Neuronal stem cell (in vitro differentiated cells): Measurements from ENCODE around the gene ZNF697.
"Not testable (repeated sequence)": the region's sequence is repeated elsewhere in the genome, so short reads cannot be mapped to it uniquely, and the experiment has no call there.

Experiments used
- DNase-seq: peaks from one replicate; pipeline ENCODE4 v3.0.0-alpha.2; 2013; ENCODE audit warnings: low spot score
- H2AFZ ChIP-seq: one replicate; pipeline ENCODE4 v1.6.1; 2013; ENCODE audit warnings: mild to moderate bottlenecking, low read length, inconsistent platforms
- H2AK5ac ChIP-seq: 2 replicates; pipeline ENCODE4 v1.6.1; 2013; ENCODE audit warnings: low read depth, mild to moderate bottlenecking, inconsistent platforms, low read length, moderate library complexity, mixed read lengths
- H2BK120ac ChIP-seq: 2 replicates; pipeline ENCODE4 v1.6.1; 2013; ENCODE audit warnings: low read depth, mild to moderate bottlenecking, inconsistent platforms, low read length, moderate library complexity, mixed read lengths
- H2BK12ac ChIP-seq: one replicate; pipeline ENCODE4 v1.6.1; 2013; ENCODE audit warnings: low read length, inconsistent platforms
- H2BK15ac ChIP-seq: 2 replicates; pipeline ENCODE4 v1.6.1; 2013; ENCODE audit warnings: mild to moderate bottlenecking, low read length, inconsistent platforms, mixed read lengths
- H2BK5ac ChIP-seq: one replicate; pipeline ENCODE4 v1.6.1; 2013; ENCODE audit warnings: inconsistent platforms, mild to moderate bottlenecking, low read length, moderate library complexity
- H3K14ac ChIP-seq: one replicate; pipeline ENCODE4 v1.6.1; 2013; ENCODE audit warnings: low read length, inconsistent platforms
- H3K18ac ChIP-seq: 2 replicates; pipeline ENCODE4 v1.6.1; 2013; ENCODE audit warnings: low read length, inconsistent platforms
- H3K23ac ChIP-seq: 2 replicates; pipeline ENCODE4 v1.6.1; 2013; ENCODE audit warnings: low read depth, mild to moderate bottlenecking, mixed read lengths, low read length, inconsistent platforms; ENCODE audit not compliant: poor library complexity
- H3K27ac ChIP-seq: replicated peaks from 3 replicates; pipeline ENCODE4 v1.5.1; 2013; ENCODE audit warnings: low read length, inconsistent platforms
- H3K27me3 ChIP-seq, 3 experiments: 2 replicates each; pipeline ENCODE4 v1.6.1; 2013; ENCODE audit warnings: low read length in 3 of 3, mild to moderate bottlenecking in 2 of 3, inconsistent platforms in 1 of 3, low read depth in 1 of 3, mixed read lengths in 1 of 3, moderate library complexity in 1 of 3; ENCODE audit not compliant: control insufficient read depth in 3 of 3, insufficient read depth in 3 of 3
- H3K36me3 ChIP-seq, 2 donors: replicated peaks in 1 of 2; 2 replicates each; pipeline ENCODE4 v1.6.1; 2013; ENCODE audit warnings: low read length in 2 of 2; ENCODE audit not compliant: control insufficient read depth in 2 of 2, insufficient read depth in 2 of 2
- H3K4ac ChIP-seq: 2 replicates; pipeline ENCODE4 v1.6.1; 2013; ENCODE audit warnings: inconsistent platforms, mild to moderate bottlenecking, low read length, moderate library complexity
- H3K4me1 ChIP-seq, 2 donors: 1 replicate in 1 of 2; 2 replicates in 1 of 2; pipeline ENCODE4 v1.6.1; 2013; ENCODE audit warnings: low read length in 2 of 2, low read depth in 1 of 2; ENCODE audit not compliant: control insufficient read depth in 2 of 2, insufficient read depth in 1 of 2
- H3K4me2 ChIP-seq: one replicate; pipeline ENCODE4 v1.6.1; 2013; ENCODE audit warnings: mild to moderate bottlenecking, low read length, inconsistent platforms; ENCODE audit not compliant: insufficient read depth, poor library complexity, severe bottlenecking
- H3K4me3 ChIP-seq, 2 donors: 2 replicates each; pipeline ENCODE4 v1.5.1; 2013; ENCODE audit warnings: low read length in 2 of 2, mild to moderate bottlenecking in 2 of 2, inconsistent platforms in 1 of 2, moderate library complexity in 1 of 2
- H3K79me1 ChIP-seq: one replicate; pipeline ENCODE4 v1.6.1; 2013; ENCODE audit warnings: low read depth, mild to moderate bottlenecking, inconsistent platforms, low read length, moderate library complexity
- H3K9ac ChIP-seq: one replicate; pipeline ENCODE4 v1.6.1; 2013; ENCODE audit warnings: mild to moderate bottlenecking, low read depth, low read length, inconsistent platforms; ENCODE audit not compliant: poor library complexity
- H3K9me3 ChIP-seq, 2 donors: replicated peaks in 1 of 2; 2 replicates each; pipeline versions ENCODE3 to v1.6.1; 2013; ENCODE audit warnings: low read length in 2 of 2, mild to moderate bottlenecking in 2 of 2, inconsistent platforms in 1 of 2, low read depth in 1 of 2, mixed read lengths in 1 of 2, moderate library complexity in 1 of 2; ENCODE audit not compliant: control insufficient read depth in 2 of 2, insufficient read depth in 1 of 2
- H4K8ac ChIP-seq: one replicate; pipeline ENCODE4 v1.6.1; 2013; ENCODE audit warnings: low read depth, mild to moderate bottlenecking, inconsistent platforms, low read length, moderate library complexity
- H4K91ac ChIP-seq: one replicate; pipeline ENCODE4 v1.6.1; 2013; ENCODE audit warnings: low read length, low read depth, mild to moderate bottlenecking, inconsistent platforms; ENCODE audit not compliant: poor library complexity
- WGBS, 2 donors: extraction: QIAGEN DNeasy Blood & Tissue Kit; methylation state at CpG; one replicate each; pipeline ENCODE4 v1.1.7; 2013; ENCODE audit warnings: missing lambda C conversion rate in 2 of 2, mixed read lengths in 1 of 2; ENCODE audit not compliant: insufficient read length in 2 of 2, insufficient replicate concordance in 1 of 2; ENCODE audit errors: extremely low coverage in 2 of 2; 5-methylcytosine and 5-hydroxymethylcytosine counted together

ZNF697 gene

GRCh38 chr1:119603695-119604094 lies 44.4 kb downstream of the ZNF697 start:
- Histone ChIP-seq H2AFZ (no peak overlapping the region), H3K9ac (no peak overlapping the region), H4K91ac (no peak overlapping the region), H3K9me3 (no peaks in the 10 kb centered on the region), H3K27me3 (peaks cover 0 to 6% (median 0%) of the 10 kb centered on the region in 3 experiments), H2BK12ac (no peak overlapping the region), H3K4me1 (no peaks in the 10 kb centered on the region), H3K4me2 (no peak overlapping the region), H2AK5ac (no peak overlapping the region), H2BK15ac (no peak overlapping the region), H3K36me3 (no peaks in the 10 kb centered on the region), H3K4ac (no peak overlapping the region), H3K27ac (no peak overlapping the region), H2BK5ac (no peak overlapping the region), H3K23ac (no peak overlapping the region), H3K4me3 (no peak overlapping the region), H2BK120ac (no peak overlapping the region), H3K18ac (no peak overlapping the region), H3K14ac (no peak overlapping the region), H4K8ac (no peak overlapping the region), H3K79me1 (no peaks in the 10 kb centered on the region)
- no peak for DNase-seq
- WGBS, 2 donors = no CpG with 5 or more reads among the region's 6 CpGs

GRCh38 chr1:119603241-119603640 lies 44.8 kb downstream of the ZNF697 start:
- H3K4me2 ChIP-seq = not testable (repeated sequence)

GRCh38 chr1:119602789-119603188 lies 45.3 kb downstream of the ZNF697 start:
- H3K18ac ChIP-seq, H3K23ac ChIP-seq, H2AFZ ChIP-seq, H3K4me1 ChIP-seq, H4K8ac ChIP-seq, DNase-seq, H3K9ac ChIP-seq, H3K27ac ChIP-seq, H3K14ac ChIP-seq, H2BK12ac ChIP-seq, H2BK5ac ChIP-seq, H3K79me1 ChIP-seq, H3K4me3 ChIP-seq, H3K27me3 ChIP-seq, H2BK15ac ChIP-seq, H3K36me3 ChIP-seq, H3K4me2 ChIP-seq, H2BK120ac ChIP-seq, H3K9me3 ChIP-seq, H3K4ac ChIP-seq, H2AK5ac ChIP-seq, H4K91ac ChIP-seq: not testable (repeated sequence)
- no CpG with 5 or more reads among the region's 3 CpGs for WGBS, 2 donors

More at GRCh38 chr1:119603241-119603640, 44.8 kb downstream of the ZNF697 start:
- H3K14ac ChIP-seq, H2BK5ac ChIP-seq, H3K9ac ChIP-seq, H2AFZ ChIP-seq, H2BK15ac ChIP-seq, H3K36me3 ChIP-seq, H3K4me3 ChIP-seq, H3K27me3 ChIP-seq, H3K79me1 ChIP-seq, H3K18ac ChIP-seq, H3K4me1 ChIP-seq, H3K9me3 ChIP-seq, H3K23ac ChIP-seq, H2BK12ac ChIP-seq, H2BK120ac ChIP-seq, H2AK5ac ChIP-seq, DNase-seq, H3K27ac ChIP-seq, H3K4ac ChIP-seq, H4K91ac ChIP-seq, H4K8ac ChIP-seq: not testable (repeated sequence)
- no CpG with 5 or more reads among the region's 3 CpGs for WGBS, 2 donors

- no peak overlapping the region for H4K8ac ChIP-seq
- H2AFZ ChIP-seq = no peak overlapping the region
- no peak overlapping the region for H2BK12ac ChIP-seq
- no peak overlapping the region for H3K23ac ChIP-seq
- H3K27ac ChIP-seq = no peak overlapping the region
- no peaks in the 10 kb centered on the region for H3K4me1 ChIP-seq
- H3K4ac ChIP-seq = no peak overlapping the region
- H3K9ac ChIP-seq = no peak overlapping the region
- H2BK15ac ChIP-seq = no peak overlapping the region
- H3K4me2 ChIP-seq = no peak overlapping the region
- no CpG with 5 or more reads among the region's 2 CpGs for WGBS, 2 donors
- H3K9me3 ChIP-seq = no peaks in the 10 kb centered on the region
- H3K36me3 ChIP-seq = no peaks in the 10 kb centered on the region
- H3K27me3 ChIP-seq = peaks cover 0 to 3% (median 0%) of the 10 kb centered on the region in 3 experiments
- H3K79me1 ChIP-seq = no peaks in the 10 kb centered on the region
- no peak overlapping the region for H3K18ac ChIP-seq
- H4K91ac ChIP-seq = no peak overlapping the region
- no peak overlapping the region for H3K4me3 ChIP-seq
- no peak overlapping the region for H2BK5ac ChIP-seq
- H2BK120ac ChIP-seq = no peak overlapping the region
- DNase-seq = no peak
- H2AK5ac ChIP-seq = no peak overlapping the region
- no peak overlapping the region for H3K14ac ChIP-seq
Observed at GRCh38 chr1:119602169-119602568, 45.9 kb downstream of the ZNF697 start.
